Esophagus squamous epithelium (tissue), 5 donors: ENCODE measurements around the gene EDN3. TPM values are rescaled to one million over a fixed set of nuclear protein-coding genes. Genes with fewer than 3 reads are reported as not detected.
"Not testable (repeated sequence)": the region's sequence is repeated elsewhere in the genome, so short reads cannot be mapped to it uniquely, and the experiment has no call there.

Experiments
- DNase-seq: peaks from one replicate; lab custom pipeline; 2025; lab: John Stamatoyannopoulos, UW
- H3K27ac ChIP-seq, 4 donors: fragments of 200-600 bp; sonication (generic); one replicate each; pipeline ENCODE4 v1.5.1; 2016 to 2019; ENCODE audit warnings: mild to moderate bottlenecking in 1 of 4
- H3K27me3 ChIP-seq, 4 donors: fragments of 200-600 bp; sonication (generic); 1 replicate in 3 of 4; 2 replicates in 1 of 4; pipeline versions ENCODE4 v1.5.1 to v1.6.0; 2017 to 2021; ENCODE audit warnings: antibody characterized with exemption in 1 of 4
- H3K36me3 ChIP-seq, 3 donors: fragments of 200-600 bp; sonication (generic); one replicate each; pipeline ENCODE4 v1.5.1; 2016 to 2019
- H3K4me1 ChIP-seq, 3 donors: fragments of 200-600 bp; sonication (generic); one replicate each; pipeline ENCODE4 v1.5.1; 2017 to 2019
- H3K4me3 ChIP-seq, 4 donors: fragments of 200-600 bp; sonication (generic); 1 replicate in 3 of 4; 2 replicates in 1 of 4; pipeline ENCODE4 v1.5.1; 2016 to 2019; ENCODE audit warnings: mild to moderate bottlenecking in 2 of 4, moderate library complexity in 1 of 4
- H3K9me3 ChIP-seq, 3 donors: fragments of 200-600 bp; sonication (generic); one replicate each; pipeline ENCODE4 v1.5.1; 2016 to 2019
- POLR2A ChIP-seq, 4 donors: fragments of 450-650 bp; IDR thresholded peaks; one replicate each; pipeline ENCODE4 v1.6.1; 2017; ENCODE audit warnings: antibody characterized with exemption in 4 of 4, mild to moderate bottlenecking in 4 of 4, moderate library complexity in 3 of 4
- WGBS, 2 donors: methylation state at CpG; one replicate each; pipeline ENCODE4 v1.1.5; 2018; 5-methylcytosine and 5-hydroxymethylcytosine counted together
- intact Hi-C: fragments of 100-400 bp; cut with DNase I; formaldehyde crosslinking; loops from one replicate; pipeline ENCODE4 v1.15.0; 2022
- total RNA-seq, 4 donors: library from RNA; depleted of rRNA; stranded (reverse); fragments of >200 nt; gene quantifications; one replicate each; pipeline ENCODE4 v1.1.0, GENCODE V29; 2016
- TF ChIP-seq, protein P1 (sequence below), 6 experiments: fragments of 450-650 bp in 4 of 6; fragments of 200-600 bp in 2 of 6; sonication (generic) in 2 of 6; IDR thresholded peaks; one replicate each; pipeline ENCODE4 v1.5.1; 2016 to 2019; ENCODE audit warnings: antibody characterized with exemption in 6 of 6, mild to moderate bottlenecking in 4 of 6, moderate library complexity in 4 of 6
- donor health status: DM: yes; HTN: yes; CAD: no.

The EDN3 gene
- total RNA-seq, 4 donors from 2014 or later, result 7.5 to 65.2 (median 16.6) TPM

DNA sequence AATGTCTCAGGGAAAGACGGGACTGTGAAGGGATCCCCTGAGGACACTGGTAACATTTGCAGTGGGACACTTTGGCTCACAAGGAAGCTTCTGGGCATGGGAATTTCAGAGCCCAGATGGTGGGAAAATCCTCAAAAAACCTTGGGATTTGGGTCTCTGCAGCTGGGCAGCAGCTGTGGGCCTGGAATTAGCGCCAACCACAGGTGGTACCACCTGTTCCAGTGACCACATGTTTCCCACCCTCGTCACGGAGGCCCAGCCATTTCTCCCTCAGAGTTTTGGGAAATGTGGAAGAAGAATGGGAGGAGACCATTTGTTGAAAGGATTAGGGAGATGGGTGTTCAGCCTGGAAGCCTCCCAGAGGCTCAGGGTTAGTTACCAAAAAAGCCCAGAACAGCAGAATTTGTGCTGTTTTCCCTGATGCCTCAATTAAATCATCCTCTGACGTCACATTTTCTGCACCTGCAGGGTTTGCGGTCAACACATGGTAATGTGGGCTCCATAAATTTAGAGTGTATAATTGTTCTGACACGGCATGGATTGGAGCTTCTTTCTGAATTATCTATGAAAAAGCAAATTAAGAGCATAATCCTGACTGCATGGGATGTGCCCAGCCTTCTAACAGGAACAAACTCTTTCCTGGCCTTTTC lies 34.4 kb downstream of the EDN3 start:
- no peaks in the 10 kb centered on the region for H3K4me1 ChIP-seq
- no peak for TF ChIP-seq POLR2A (IDR thresholded peaks at IDR 0.05)
- TF ChIP-seq, protein P1, sequence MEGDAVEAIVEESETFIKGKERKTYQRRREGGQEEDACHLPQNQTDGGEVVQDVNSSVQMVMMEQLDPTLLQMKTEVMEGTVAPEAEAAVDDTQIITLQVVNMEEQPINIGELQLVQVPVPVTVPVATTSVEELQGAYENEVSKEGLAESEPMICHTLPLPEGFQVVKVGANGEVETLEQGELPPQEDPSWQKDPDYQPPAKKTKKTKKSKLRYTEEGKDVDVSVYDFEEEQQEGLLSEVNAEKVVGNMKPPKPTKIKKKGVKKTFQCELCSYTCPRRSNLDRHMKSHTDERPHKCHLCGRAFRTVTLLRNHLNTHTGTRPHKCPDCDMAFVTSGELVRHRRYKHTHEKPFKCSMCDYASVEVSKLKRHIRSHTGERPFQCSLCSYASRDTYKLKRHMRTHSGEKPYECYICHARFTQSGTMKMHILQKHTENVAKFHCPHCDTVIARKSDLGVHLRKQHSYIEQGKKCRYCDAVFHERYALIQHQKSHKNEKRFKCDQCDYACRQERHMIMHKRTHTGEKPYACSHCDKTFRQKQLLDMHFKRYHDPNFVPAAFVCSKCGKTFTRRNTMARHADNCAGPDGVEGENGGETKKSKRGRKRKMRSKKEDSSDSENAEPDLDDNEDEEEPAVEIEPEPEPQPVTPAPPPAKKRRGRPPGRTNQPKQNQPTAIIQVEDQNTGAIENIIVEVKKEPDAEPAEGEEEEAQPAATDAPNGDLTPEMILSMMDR (IDR thresholded peaks at IDR 0.05), result no peak
- no peak overlapping the region for H3K4me3 ChIP-seq
- 72 to 76% methylated on average over 6 to 7 of the region's 7 CpGs for WGBS, 2 donors
- no peak overlapping the region for H3K27ac ChIP-seq
- peaks cover 0 to 14% (median 0%) of the 10 kb centered on the region in 4 donors for H3K27me3 ChIP-seq
- H3K9me3 ChIP-seq, result no peaks in the 10 kb centered on the region
- intact Hi-C loops, result no loop called here
- H3K36me3 ChIP-seq, result no peaks in the 10 kb centered on the region
- DNase-seq, result no peak

DNA sequence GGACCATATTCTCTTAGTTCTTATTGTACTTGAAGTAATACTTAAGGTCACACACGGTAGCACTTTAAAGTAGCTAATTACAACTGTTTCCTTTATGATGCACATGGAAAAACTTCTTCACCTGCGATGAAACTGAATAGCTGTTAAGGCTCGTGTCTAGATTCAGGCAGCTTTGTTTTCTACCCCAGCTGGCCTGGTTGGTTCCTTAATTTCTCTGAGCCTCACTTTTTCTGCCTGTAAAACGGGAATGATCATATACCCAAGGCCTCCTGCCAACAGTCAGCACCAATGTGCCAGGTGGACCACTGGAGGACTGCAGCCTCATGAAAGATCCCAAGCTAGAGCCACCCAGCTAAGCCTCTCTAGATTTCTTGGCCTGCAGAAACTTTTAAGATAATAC lies 35.0 kb downstream of the EDN3 start:
- Histone ChIP-seq H3K27me3 (peaks cover 0 to 17% (median 0%) of the 10 kb centered on the region in 4 donors), H3K9me3 (no peaks in the 10 kb centered on the region), H3K4me3 (no peak overlapping the region), H3K27ac (no peak overlapping the region), H3K36me3 (no peaks in the 10 kb centered on the region), H3K4me1 (no peaks in the 10 kb centered on the region)
- TF ChIP-seq, protein P1 (IDR thresholded peaks at IDR 0.05), result no peak
- TF ChIP-seq POLR2A (IDR thresholded peaks at IDR 0.05), result no peak
- intact Hi-C loops, result no loop called here
- WGBS, 2 donors, result 72 to 80% methylated on average over 4 of the region's 4 CpGs
- no peak for DNase-seq

DNA sequence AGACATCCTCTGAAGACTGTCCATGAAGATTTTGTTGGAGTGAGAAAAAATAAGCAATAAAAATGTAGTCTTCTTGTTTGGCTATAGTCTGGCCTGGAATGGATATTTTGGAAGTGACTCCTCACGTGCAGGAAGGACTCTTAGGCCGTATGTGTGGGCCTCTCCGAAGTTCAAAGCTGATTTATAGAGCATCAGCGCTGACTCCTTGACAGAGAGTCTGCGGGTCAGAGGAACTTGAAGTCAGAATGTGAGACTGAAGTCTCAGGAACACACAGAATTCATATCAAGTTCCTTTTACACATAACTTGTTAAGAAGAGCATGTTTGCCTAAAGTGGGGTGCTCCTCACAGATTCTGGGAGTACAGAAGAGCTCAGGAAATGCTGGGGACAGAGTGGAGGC lies 36.1 kb downstream of the EDN3 start:
- Histone ChIP-seq H3K4me1 (no peaks in the 10 kb centered on the region), H3K36me3 (no peaks in the 10 kb centered on the region), H3K27ac (no peak overlapping the region), H3K27me3 (peaks cover 0 to 14% (median 0%) of the 10 kb centered on the region in 4 donors), H3K9me3 (no peaks in the 10 kb centered on the region), H3K4me3 (no peak overlapping the region)
- DNase-seq, result no peak
- intact Hi-C loops, result no loop called here
- 73 to 80% methylated on average over 5 of the region's 5 CpGs for WGBS, 2 donors
- TF ChIP-seq, protein P1 (IDR thresholded peaks at IDR 0.05), result no peak
- TF ChIP-seq POLR2A (IDR thresholded peaks at IDR 0.05), result no peak

DNA sequence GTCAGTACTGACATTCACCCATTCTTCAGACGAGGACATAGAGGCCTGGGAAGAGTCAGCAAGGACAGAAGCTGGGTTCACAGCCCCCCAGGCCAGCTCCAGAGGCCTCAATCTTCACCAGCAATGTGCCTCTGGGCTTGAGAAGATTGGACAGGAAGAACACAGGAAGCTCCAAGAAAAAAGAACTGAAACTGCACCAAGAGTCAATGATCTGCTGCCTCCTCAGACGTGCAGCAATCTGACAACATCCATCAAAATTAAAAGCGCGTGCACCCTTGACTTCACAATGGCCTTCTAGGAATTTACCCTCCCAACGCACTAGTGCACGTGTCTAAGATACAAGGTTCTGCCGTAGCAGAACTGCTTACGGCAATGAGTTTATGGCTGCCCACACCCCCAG lies 38.0 kb downstream of the EDN3 start:
- H3K9me3 ChIP-seq, H3K27ac ChIP-seq, intact Hi-C loops, H3K36me3 ChIP-seq, DNase-seq, H3K27me3 ChIP-seq, H3K4me3 ChIP-seq, H3K4me1 ChIP-seq: not testable (repeated sequence)
- no CpG with 5 or more reads among the region's 8 CpGs for WGBS, 2 donors

GRCh38 chr20:59340201-59340885 lies 39.9 kb downstream of the EDN3 start:
- TF ChIP-seq, protein P1 (IDR thresholded peaks at IDR 0.05), result no peak
- TF ChIP-seq POLR2A (IDR thresholded peaks at IDR 0.05), result no peak
- Histone ChIP-seq H3K27me3 (peaks cover 0 to 6% (median 0%) of the 10 kb centered on the region in 4 donors), H3K27ac (no peak overlapping the region), H3K4me1 (no peaks in the 10 kb centered on the region), H3K4me3 (no peak overlapping the region), H3K36me3 (no peaks in the 10 kb centered on the region), H3K9me3 (no peaks in the 10 kb centered on the region)
- DNase-seq, result no peak
- intact Hi-C loops, result no loop called here
- WGBS, 2 donors, result 74 to 79% methylated on average over 6 to 11 of the region's 12 CpGs

DNA sequence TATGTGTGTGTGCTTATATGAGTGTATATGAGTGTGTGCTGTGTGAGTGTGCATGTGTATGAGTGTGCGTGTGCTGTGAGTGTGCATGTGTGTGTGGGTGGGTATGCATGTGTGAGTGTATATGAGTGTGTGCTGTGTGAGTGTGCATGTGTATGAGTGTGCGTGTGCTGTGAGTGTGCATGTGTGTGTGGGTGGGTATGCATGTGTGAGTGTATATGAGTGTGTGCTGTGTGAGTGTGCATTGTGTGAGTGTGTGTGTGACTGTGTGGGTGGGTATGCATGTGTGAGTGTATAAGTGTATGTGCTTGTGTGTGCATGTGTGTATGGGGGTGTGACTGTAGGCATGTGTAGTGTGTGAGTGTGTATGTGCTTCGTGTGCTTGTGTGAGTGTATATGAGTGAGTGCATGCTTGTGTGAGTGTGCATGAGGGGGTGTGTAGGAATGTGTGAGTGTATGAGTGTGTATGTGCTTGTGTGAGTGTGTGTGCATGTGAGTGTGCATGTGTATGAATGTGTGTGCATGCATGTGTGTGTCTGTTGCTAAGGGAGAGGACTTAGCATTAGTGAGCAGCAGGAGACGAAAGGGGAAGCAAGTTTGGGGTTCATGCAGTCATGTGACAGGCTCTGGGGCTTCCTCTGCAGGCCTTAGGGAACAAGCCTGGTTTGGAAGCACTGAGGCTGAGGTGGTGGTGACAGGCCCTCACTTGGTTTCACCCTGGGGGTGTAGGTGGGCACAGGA lies 41.0 kb downstream of the EDN3 start:
- H3K9me3 ChIP-seq, H3K27me3 ChIP-seq, DNase-seq, H3K36me3 ChIP-seq, H3K4me3 ChIP-seq, H3K4me1 ChIP-seq, intact Hi-C loops, H3K27ac ChIP-seq: not testable (repeated sequence)
- 83 to 84% methylated on average over 4 of the region's 4 CpGs for WGBS, 2 donors
